ENCODE results near the gene ECT2. TPM values are rescaled to one million over a fixed set of nuclear protein-coding genes. Genes with fewer than 3 reads are reported as not detected.

ECT2 gene
- total RNA-seq, 1 donor from 2014 or later, result 11.5 TPM

GRCh38 chr3:172704001-172704400 is 46.5 kb upstream of the ECT2 start:
- Mint-ChIP-seq H3K9me3 (ENCODE audit: unreplicated experiment) (no peaks in the 10 kb centered on the region), H3K4me3 (ENCODE audit: unreplicated experiment) (no peak overlapping the region), H3K27me3 (ENCODE audit: unreplicated experiment) (no peaks in the 10 kb centered on the region), H3K4me1 (ENCODE audit: low read depth, unreplicated experiment) (no peaks in the 10 kb centered on the region), H3K36me3 (ENCODE audit: unreplicated experiment) (no peaks in the 10 kb centered on the region), H3K27ac (ENCODE audit: unreplicated experiment) (no peak overlapping the region)
- DNase-seq, result no peak
- TF ChIP-seq CTCF (IDR thresholded peaks at IDR 0.05; ENCODE audit: partially characterized antibody, unreplicated experiment), result no peak

- no peak overlapping the region for H3K27ac Mint-ChIP-seq (ENCODE audit: unreplicated experiment)
- H3K27me3 Mint-ChIP-seq (ENCODE audit: unreplicated experiment), result no peaks in the 10 kb centered on the region
- H3K4me3 Mint-ChIP-seq (ENCODE audit: unreplicated experiment), result no peak overlapping the region
- no peak for TF ChIP-seq CTCF (IDR thresholded peaks at IDR 0.05; ENCODE audit: partially characterized antibody, unreplicated experiment)
- H3K9me3 Mint-ChIP-seq (ENCODE audit: unreplicated experiment), result no peaks in the 10 kb centered on the region
- H3K4me1 Mint-ChIP-seq (ENCODE audit: low read depth, unreplicated experiment), result no peaks in the 10 kb centered on the region
- H3K36me3 Mint-ChIP-seq (ENCODE audit: unreplicated experiment), result no peaks in the 10 kb centered on the region
- DNase-seq, result no peak
Observed at GRCh38 chr3:172705170-172705569, 45.4 kb upstream of the ECT2 start.

GRCh38 chr3:172707030-172707429 is 43.5 kb upstream of the ECT2 start:
- H3K9me3 Mint-ChIP-seq (ENCODE audit: unreplicated experiment), result no peaks in the 10 kb centered on the region
- no peaks in the 10 kb centered on the region for H3K36me3 Mint-ChIP-seq (ENCODE audit: unreplicated experiment)
- TF ChIP-seq CTCF (IDR thresholded peaks at IDR 0.05; ENCODE audit: partially characterized antibody, unreplicated experiment), result no peak
- no peaks in the 10 kb centered on the region for H3K27me3 Mint-ChIP-seq (ENCODE audit: unreplicated experiment)
- DNase-seq, result no peak
- no peak overlapping the region for H3K27ac Mint-ChIP-seq (ENCODE audit: unreplicated experiment)
- H3K4me1 Mint-ChIP-seq (ENCODE audit: low read depth, unreplicated experiment), result no peaks in the 10 kb centered on the region
- no peak overlapping the region for H3K4me3 Mint-ChIP-seq (ENCODE audit: unreplicated experiment)

GRCh38 chr3:172707967-172708366 is 42.6 kb upstream of the ECT2 start:
- DNase-seq, result no peak
- no peaks in the 10 kb centered on the region for H3K9me3 Mint-ChIP-seq (ENCODE audit: unreplicated experiment)
- no peaks in the 10 kb centered on the region for H3K4me1 Mint-ChIP-seq (ENCODE audit: low read depth, unreplicated experiment)
- H3K27ac Mint-ChIP-seq (ENCODE audit: unreplicated experiment), result no peak overlapping the region
- no peak for TF ChIP-seq CTCF (IDR thresholded peaks at IDR 0.05; ENCODE audit: partially characterized antibody, unreplicated experiment)
- no peaks in the 10 kb centered on the region for H3K27me3 Mint-ChIP-seq (ENCODE audit: unreplicated experiment)
- no peak overlapping the region for H3K4me3 Mint-ChIP-seq (ENCODE audit: unreplicated experiment)
- no peaks in the 10 kb centered on the region for H3K36me3 Mint-ChIP-seq (ENCODE audit: unreplicated experiment)

GRCh38 chr3:172708921-172709773 is 41.4 kb upstream of the ECT2 start:
- H3K36me3 Mint-ChIP-seq (ENCODE audit: unreplicated experiment), result no peaks in the 10 kb centered on the region
- no peaks in the 10 kb centered on the region for H3K27me3 Mint-ChIP-seq (ENCODE audit: unreplicated experiment)
- no peaks in the 10 kb centered on the region for H3K9me3 Mint-ChIP-seq (ENCODE audit: unreplicated experiment)
- no peak for DNase-seq
- TF ChIP-seq CTCF (IDR thresholded peaks at IDR 0.05; ENCODE audit: partially characterized antibody, unreplicated experiment), result no peak
- H3K4me3 Mint-ChIP-seq (ENCODE audit: unreplicated experiment), result peak overlapping the region; percentile 90
- H3K27ac Mint-ChIP-seq (ENCODE audit: unreplicated experiment), result no peak overlapping the region
- no peaks in the 10 kb centered on the region for H3K4me1 Mint-ChIP-seq (ENCODE audit: low read depth, unreplicated experiment)

Measured in glutamatergic neuron (in vitro differentiated cells).